A673 (cell line): ENCODE results near the gene MUSK. TPM values are rescaled to one million over a fixed set of nuclear protein-coding genes. Genes with fewer than 3 reads are reported as not detected.

Experiments used
- BruUV-seq: library from RNA; stranded (reverse); fragments of 400-500 nt; replicated peaks from 2 replicates; lab custom pipeline; 2021; lab: Mats Ljungman, UMichigan
- CTCF ChIA-PET: fragments of 300-600 bp; sonication (Branson Sonifier 250); formaldehyde crosslinking; loops from one replicate; lab custom pipeline; 2022; ENCODE audit warnings: antibody characterized with exemption; lab: Charles Lee
- POLR2A ChIA-PET: fragments of 300-600 bp; sonication (Branson Sonifier 250); formaldehyde crosslinking; loops from one replicate; lab custom pipeline; 2022; ENCODE audit warnings: antibody characterized with exemption; ENCODE audit not compliant: low non-redundant PET; lab: Charles Lee
- DNase-seq: peaks from one replicate; pipeline ENCODE4 v3.0.0-alpha.2; 2015; ENCODE audit warnings: low spot score
- H3K27ac ChIP-seq: fragments of 200-600 bp; sonication (generic); 2 replicates; pipeline ENCODE4 v1.5.1; 2016; ENCODE audit warnings: mixed run types, low read depth, mild to moderate bottlenecking, mixed read lengths, antibody characterized with exemption, low read length; ENCODE audit not compliant: poor library complexity, severe bottlenecking
- H3K27me3 ChIP-seq: fragments of 200-600 bp; sonication (generic); replicated peaks from 2 replicates; pipeline ENCODE4 v1.6.1; 2017; ENCODE audit warnings: mixed run types, low read depth, mild to moderate bottlenecking, mixed read lengths, antibody characterized with exemption, low read length; ENCODE audit not compliant: insufficient read depth, poor library complexity
- H3K36me3 ChIP-seq: fragments of 200-600 bp; sonication (generic); 2 replicates; pipeline ENCODE4 v1.6.1; 2016; ENCODE audit warnings: mixed run types, mild to moderate bottlenecking, mixed read lengths, antibody characterized with exemption, low read length; ENCODE audit not compliant: insufficient read depth, poor library complexity, severe bottlenecking
- H3K4me1 ChIP-seq: fragments of 200-600 bp; sonication (generic); 2 replicates; pipeline ENCODE4 v1.6.1; 2017; ENCODE audit warnings: mixed run types, mild to moderate bottlenecking, mixed read lengths, antibody characterized with exemption, low read length; ENCODE audit not compliant: insufficient read depth, poor library complexity, severe bottlenecking
- H3K4me3 ChIP-seq: fragments of 200-600 bp; sonication (generic); 2 replicates; pipeline ENCODE4 v1.5.1; 2016; ENCODE audit warnings: low read depth, mixed run types, mild to moderate bottlenecking, mixed read lengths, low read length; ENCODE audit not compliant: poor library complexity, severe bottlenecking
- H3K9me3 ChIP-seq: fragments of 200-600 bp; sonication (generic); 2 replicates; pipeline ENCODE4 v1.6.1; 2016; ENCODE audit warnings: mixed run types, low read depth, mild to moderate bottlenecking, mixed read lengths, antibody characterized with exemption, low read length; ENCODE audit not compliant: poor library complexity, severe bottlenecking
- EZH2 ChIP-seq: fragments of 200-600 bp; sonication (generic); IDR thresholded peaks from 2 replicates; pipeline ENCODE4 v1.6.1; 2017; ENCODE audit warnings: borderline replicate concordance, low read depth, mild to moderate bottlenecking, mixed read lengths, antibody characterized with exemption, low read length; ENCODE audit not compliant: poor library complexity, severe bottlenecking
- intact Hi-C: fragments of 100-400 bp; cut with micrococcal nuclease; formaldehyde crosslinking; loops from one replicate; pipeline ENCODE4 v1.10.0; 2022; ENCODE audit not compliant: unreplicated experiment
- total RNA-seq: library from RNA; stranded (reverse); gene quantifications from 2 replicates; pipeline ENCODE4 v1.2.3, GENCODE V29; 2021
- TF ChIP-seq, protein P1 (sequence below): fragments of 300-800, 200-600 bp; sonication (generic); conservative IDR thresholded peaks from 2 replicates; pipeline ENCODE4 v1.5.1; 2017; ENCODE audit warnings: low read depth, mild to moderate bottlenecking, antibody characterized with exemption, low read length, moderate library complexity, mixed read lengths

The MUSK gene
- total RNA-seq, 1 experiment from 2014 or later, result not detected

DNA sequence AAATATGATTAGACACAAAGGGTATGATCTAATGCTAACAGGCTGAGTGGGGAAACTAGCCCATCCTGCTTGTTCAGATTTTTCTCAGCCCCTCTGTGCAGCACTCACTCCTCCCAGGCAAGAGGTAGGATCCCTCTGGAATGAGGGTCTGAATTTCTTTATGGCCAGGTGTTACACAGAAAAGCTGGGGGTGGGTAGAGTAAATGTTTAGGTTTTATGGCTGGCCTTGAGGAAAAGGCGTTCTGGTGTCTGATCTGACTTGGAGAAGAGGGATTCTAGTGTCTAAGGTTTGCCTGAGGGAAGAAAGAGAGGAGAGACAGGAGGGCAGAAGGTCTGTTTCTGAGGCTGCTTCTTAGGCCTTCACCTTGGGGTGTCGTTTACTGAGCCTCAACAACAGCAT, 97.3 kb downstream of the MUSK start:
- no peak overlapping the region for H3K27ac ChIP-seq
- BruUV-seq, result no TSS peak
- no peak overlapping the region for H3K4me3 ChIP-seq
- H3K4me1 ChIP-seq, result peaks cover 22% of the 10 kb centered on the region
- no peaks in the 10 kb centered on the region for H3K27me3 ChIP-seq
- no peaks in the 10 kb centered on the region for H3K9me3 ChIP-seq
- CTCF ChIA-PET, result no interaction called here
- POLR2A ChIA-PET, result no interaction called here
- no peaks in the 10 kb centered on the region for H3K36me3 ChIP-seq
- intact Hi-C loops, result no loop called here
- DNase-seq, result no peak
- TF ChIP-seq, protein P1, sequence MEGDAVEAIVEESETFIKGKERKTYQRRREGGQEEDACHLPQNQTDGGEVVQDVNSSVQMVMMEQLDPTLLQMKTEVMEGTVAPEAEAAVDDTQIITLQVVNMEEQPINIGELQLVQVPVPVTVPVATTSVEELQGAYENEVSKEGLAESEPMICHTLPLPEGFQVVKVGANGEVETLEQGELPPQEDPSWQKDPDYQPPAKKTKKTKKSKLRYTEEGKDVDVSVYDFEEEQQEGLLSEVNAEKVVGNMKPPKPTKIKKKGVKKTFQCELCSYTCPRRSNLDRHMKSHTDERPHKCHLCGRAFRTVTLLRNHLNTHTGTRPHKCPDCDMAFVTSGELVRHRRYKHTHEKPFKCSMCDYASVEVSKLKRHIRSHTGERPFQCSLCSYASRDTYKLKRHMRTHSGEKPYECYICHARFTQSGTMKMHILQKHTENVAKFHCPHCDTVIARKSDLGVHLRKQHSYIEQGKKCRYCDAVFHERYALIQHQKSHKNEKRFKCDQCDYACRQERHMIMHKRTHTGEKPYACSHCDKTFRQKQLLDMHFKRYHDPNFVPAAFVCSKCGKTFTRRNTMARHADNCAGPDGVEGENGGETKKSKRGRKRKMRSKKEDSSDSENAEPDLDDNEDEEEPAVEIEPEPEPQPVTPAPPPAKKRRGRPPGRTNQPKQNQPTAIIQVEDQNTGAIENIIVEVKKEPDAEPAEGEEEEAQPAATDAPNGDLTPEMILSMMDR, result no peak
- no peak for TF ChIP-seq EZH2

DNA sequence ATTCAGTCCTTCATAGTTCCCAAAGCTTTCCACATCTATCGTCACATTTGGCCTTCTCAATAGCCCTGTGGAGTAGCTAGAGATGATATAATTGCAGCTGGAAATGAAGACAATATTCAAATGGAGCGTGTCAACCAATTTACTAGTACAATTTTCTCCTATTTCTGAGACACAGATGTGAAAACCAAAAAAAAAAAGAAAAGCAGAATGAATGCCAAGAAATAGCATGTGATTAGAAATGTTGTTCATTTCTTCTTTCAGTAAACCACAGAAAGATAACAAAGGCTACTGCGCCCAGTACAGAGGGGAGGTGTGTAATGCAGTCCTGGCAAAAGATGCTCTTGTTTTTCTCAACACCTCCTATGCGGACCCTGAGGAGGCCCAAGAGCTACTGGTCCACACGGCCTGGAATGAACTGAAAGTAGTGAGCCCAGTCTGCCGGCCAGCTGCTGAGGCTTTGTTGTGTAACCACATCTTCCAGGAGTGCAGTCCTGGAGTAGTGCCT, 99.0 kb downstream of the MUSK start:
- CTCF ChIA-PET, result no interaction called here
- intact Hi-C loops, result no loop called here

DNA sequence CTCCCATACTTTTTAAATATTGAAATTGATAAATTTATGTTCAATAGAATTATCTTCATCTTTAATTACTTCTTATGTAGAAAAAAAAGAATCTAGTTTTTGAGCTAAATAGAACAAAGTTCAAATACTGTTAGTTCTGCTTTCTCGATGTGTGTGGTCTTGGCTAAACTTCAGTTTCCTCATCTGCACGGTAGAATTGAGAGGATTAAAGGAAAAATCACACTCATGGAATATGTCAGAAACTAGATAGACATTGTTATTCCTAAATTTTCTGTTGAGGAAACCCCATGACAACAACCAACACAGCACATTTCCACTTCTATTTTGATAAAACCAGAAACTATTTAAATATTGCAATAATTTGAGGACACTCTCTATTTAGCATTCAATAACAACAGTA, 100.3 kb downstream of the MUSK start:
- CTCF ChIA-PET, result no interaction called here
- Histone ChIP-seq H3K27me3 (no peaks in the 10 kb centered on the region), H3K9me3 (no peaks in the 10 kb centered on the region), H3K4me3 (no peak overlapping the region), H3K4me1 (peaks cover 14% of the 10 kb centered on the region), H3K27ac (no peak overlapping the region), H3K36me3 (no peaks in the 10 kb centered on the region)
- no peak for TF ChIP-seq EZH2
- TF ChIP-seq, protein P1, result no peak
- POLR2A ChIA-PET, result no interaction called here
- intact Hi-C loops, result no loop called here
- BruUV-seq, result no TSS peak
- no peak for DNase-seq

More for the DNA sequence above, 99.0 kb downstream of the MUSK start:
- H3K27me3 ChIP-seq, result no peaks in the 10 kb centered on the region
- TF ChIP-seq, protein P1, result no peak
- no peak for TF ChIP-seq EZH2
- H3K36me3 ChIP-seq, result no peaks in the 10 kb centered on the region
- DNase-seq, result no peak
- no peak overlapping the region for H3K4me3 ChIP-seq
- POLR2A ChIA-PET, result no interaction called here
- H3K27ac ChIP-seq, result no peak overlapping the region
- H3K9me3 ChIP-seq, result no peaks in the 10 kb centered on the region
- peaks cover 14% of the 10 kb centered on the region for H3K4me1 ChIP-seq
- no TSS peak for BruUV-seq
